Fibroblast of lung (primary cell): ENCODE measurements around the gene GPR132. TPM values are rescaled to one million over a fixed set of nuclear protein-coding genes. Genes with fewer than 3 reads are reported as not detected.

ENCODE experiments used
- DNase-seq, 2 donors: peaks; one replicate each; pipeline versions ENCODE4 v3.0.0 to v3.0.0-alpha.2; 2010; ENCODE audit warnings: low read depth in 2 of 2
- H2AFZ ChIP-seq: 2 replicates; pipeline ENCODE4 v1.5.1; 2012; ENCODE audit warnings: low read length, control low read depth, inconsistent platforms
- H3K27ac ChIP-seq: 2 replicates; pipeline ENCODE4 v1.5.1; 2011; ENCODE audit warnings: low read length, control low read depth; ENCODE audit not compliant: insufficient read depth
- H3K27me3 ChIP-seq: 2 replicates; pipeline ENCODE4 v1.5.1; 2011; ENCODE audit warnings: mild to moderate bottlenecking, low read length; ENCODE audit not compliant: control insufficient read depth, insufficient read depth
- H3K36me3 ChIP-seq: 2 replicates; pipeline ENCODE4 v1.5.1; 2011; ENCODE audit warnings: low read length; ENCODE audit not compliant: control insufficient read depth, insufficient read depth
- H3K4me1 ChIP-seq: 2 replicates; pipeline ENCODE4 v1.5.1; 2011; ENCODE audit warnings: low read length; ENCODE audit not compliant: control insufficient read depth, insufficient read depth; ENCODE audit errors: extremely low read depth
- H3K4me2 ChIP-seq: 2 replicates; pipeline ENCODE4 v1.5.1; 2011; ENCODE audit warnings: low read length, control low read depth; ENCODE audit not compliant: insufficient read depth; ENCODE audit errors: extremely low read depth
- H3K4me3 ChIP-seq, 4 experiments: fragments of 200-600 bp in 1 of 4; sonication (generic) in 1 of 4; replicated peaks in 1 of 4; 2 replicates each; pipeline ENCODE4 v1.5.1; 2011 to 2016; ENCODE audit warnings: low read length in 4 of 4, low read depth in 3 of 4, mild to moderate bottlenecking in 3 of 4, control low read depth in 2 of 4, inconsistent platforms in 1 of 4, mixed read lengths in 1 of 4; ENCODE audit not compliant: insufficient read depth in 1 of 4; ENCODE audit errors: control extremely low read depth in 1 of 4
- H3K79me2 ChIP-seq: 2 replicates; pipeline ENCODE4 v1.5.1; 2012; ENCODE audit warnings: mild to moderate bottlenecking, low read length, inconsistent platforms; ENCODE audit not compliant: control insufficient read depth, insufficient read depth
- H3K9ac ChIP-seq: 2 replicates; pipeline ENCODE4 v1.5.1; 2011; ENCODE audit warnings: mild to moderate bottlenecking, low read length, control low read depth; ENCODE audit not compliant: insufficient read depth
- H3K9me3 ChIP-seq: 2 replicates; pipeline ENCODE4 v1.5.1; 2012; ENCODE audit warnings: low read depth, low read length; ENCODE audit not compliant: control insufficient read depth, insufficient read depth
- H4K20me1 ChIP-seq: 2 replicates; pipeline ENCODE4 v1.5.1; 2011; ENCODE audit warnings: low read length; ENCODE audit not compliant: control insufficient read depth, insufficient read depth; ENCODE audit errors: extremely low read depth
- EZH2 ChIP-seq: IDR thresholded peaks from 2 replicates; pipeline ENCODE4 v1.5.1; 2012; ENCODE audit warnings: low read length, control low read depth, mild to moderate bottlenecking; ENCODE audit errors: missing control alignments
- polyA plus RNA-seq, 2 donors: library from polyadenylated mRNA; depleted of rRNA in 1 of 2; stranded (reverse) in 1 of 2; unstranded in 1 of 2; fragments of >200 nt; gene quantifications; 2 replicates each; pipeline ENCODE4 v1.2.1, GENCODE V29; 2011 to 2012; ENCODE audit warnings: missing spikeins in 1 of 2
- total RNA-seq: library from RNA; depleted of rRNA; stranded (reverse); fragments of >200 nt; gene quantifications from 2 replicates; pipeline ENCODE4 v1.2.1, GENCODE V29; 2014
- TF ChIP-seq, protein P1 (sequence below), 2 donors: IDR thresholded peaks in 1 of 2; conservative IDR thresholded peaks in 1 of 2; 1 replicate in 1 of 2; 2 replicates in 1 of 2; pipeline ENCODE4 v1.5.1; 2011 to 2012; ENCODE audit warnings: low read length in 2 of 2, control low read depth in 1 of 2, inconsistent platforms in 1 of 2, low read depth in 1 of 2, mild to moderate bottlenecking in 1 of 2

The GPR132 gene
- total and polyA plus RNA-seq, 2 donors (not counting 1 experiment from before 2014, with no cell fraction given), result 0.17 TPM; not detected in 1

DNA sequence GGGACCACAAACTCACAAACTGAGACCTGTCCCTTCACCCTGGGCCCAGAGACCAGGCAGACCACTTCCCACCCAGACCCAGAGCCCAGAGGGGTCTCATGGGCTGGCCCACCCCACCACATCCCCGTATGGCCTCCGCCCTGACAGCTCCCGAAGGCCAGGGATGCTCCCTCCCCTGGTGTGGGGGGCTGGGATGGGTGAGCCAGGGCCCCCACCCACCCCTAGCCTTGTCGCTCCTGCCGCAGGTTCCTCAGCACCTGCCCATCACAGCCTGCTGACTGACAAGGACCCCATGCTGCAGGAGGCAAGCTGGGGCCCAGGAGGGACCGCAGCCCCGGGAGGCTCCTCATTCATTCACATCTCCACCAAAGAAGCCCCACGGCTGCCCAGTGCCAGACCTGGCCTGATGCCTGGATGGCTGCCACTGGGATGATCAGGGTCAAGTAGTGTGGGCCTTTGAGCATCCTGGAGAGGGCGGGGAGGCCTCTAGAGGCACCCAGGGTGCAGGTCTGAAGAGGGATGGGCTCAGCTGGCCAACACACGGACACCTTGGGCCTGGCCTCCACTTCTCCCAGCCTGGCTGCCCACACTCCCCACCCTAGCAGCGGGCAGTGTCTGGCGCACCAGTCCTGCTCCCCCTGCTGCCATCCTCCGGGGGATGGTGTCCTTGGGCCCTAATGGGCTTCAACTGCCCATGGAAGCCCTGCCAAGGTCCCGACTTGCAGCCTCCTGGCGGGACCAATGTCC lies 24.7 kb upstream of the GPR132 start:
- no peaks in the 10 kb centered on the region for H3K9me3 ChIP-seq
- no peak overlapping the region for H2AFZ ChIP-seq
- no peak for DNase-seq
- no peaks in the 10 kb centered on the region for H3K79me2 ChIP-seq
- H3K4me1 ChIP-seq, result peaks cover 32% of the 10 kb centered on the region
- H3K4me3 ChIP-seq, result no peak overlapping the region
- H3K9ac ChIP-seq, result no peak overlapping the region
- TF ChIP-seq, protein P1, sequence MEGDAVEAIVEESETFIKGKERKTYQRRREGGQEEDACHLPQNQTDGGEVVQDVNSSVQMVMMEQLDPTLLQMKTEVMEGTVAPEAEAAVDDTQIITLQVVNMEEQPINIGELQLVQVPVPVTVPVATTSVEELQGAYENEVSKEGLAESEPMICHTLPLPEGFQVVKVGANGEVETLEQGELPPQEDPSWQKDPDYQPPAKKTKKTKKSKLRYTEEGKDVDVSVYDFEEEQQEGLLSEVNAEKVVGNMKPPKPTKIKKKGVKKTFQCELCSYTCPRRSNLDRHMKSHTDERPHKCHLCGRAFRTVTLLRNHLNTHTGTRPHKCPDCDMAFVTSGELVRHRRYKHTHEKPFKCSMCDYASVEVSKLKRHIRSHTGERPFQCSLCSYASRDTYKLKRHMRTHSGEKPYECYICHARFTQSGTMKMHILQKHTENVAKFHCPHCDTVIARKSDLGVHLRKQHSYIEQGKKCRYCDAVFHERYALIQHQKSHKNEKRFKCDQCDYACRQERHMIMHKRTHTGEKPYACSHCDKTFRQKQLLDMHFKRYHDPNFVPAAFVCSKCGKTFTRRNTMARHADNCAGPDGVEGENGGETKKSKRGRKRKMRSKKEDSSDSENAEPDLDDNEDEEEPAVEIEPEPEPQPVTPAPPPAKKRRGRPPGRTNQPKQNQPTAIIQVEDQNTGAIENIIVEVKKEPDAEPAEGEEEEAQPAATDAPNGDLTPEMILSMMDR (conservative IDR thresholded peaks at IDR 0.05 in 1 of 2, IDR thresholded peaks at IDR 0.05 in 1 of 2; ENCODE audit: low read depth in 1 of 2, low read length in 2 of 2), result no peak
- no peak for TF ChIP-seq EZH2
- no peak overlapping the region for H3K4me2 ChIP-seq
- H3K36me3 ChIP-seq, result no peaks in the 10 kb centered on the region
- no peaks in the 10 kb centered on the region for H3K27me3 ChIP-seq
- no peaks in the 10 kb centered on the region for H4K20me1 ChIP-seq
- H3K27ac ChIP-seq, result no peak overlapping the region

- H3K4me2 ChIP-seq, result peak overlapping the region; percentile 48
- H3K27me3 ChIP-seq, result no peaks in the 10 kb centered on the region
- H2AFZ ChIP-seq, result no peak overlapping the region
- no peaks in the 10 kb centered on the region for H4K20me1 ChIP-seq
- DNase-seq, result peak; percentile 35 to 38
- H3K36me3 ChIP-seq, result no peaks in the 10 kb centered on the region
- H3K79me2 ChIP-seq, result no peaks in the 10 kb centered on the region
- no peak overlapping the region for H3K4me3 ChIP-seq
- no peak for TF ChIP-seq EZH2
- TF ChIP-seq, protein P1 (conservative IDR thresholded peaks at IDR 0.05 in 1 of 2, IDR thresholded peaks at IDR 0.05 in 1 of 2; ENCODE audit: low read depth in 1 of 2, low read length in 2 of 2), result no peak
- no peak overlapping the region for H3K9ac ChIP-seq
- peak overlapping the region; percentile 73 for H3K27ac ChIP-seq
- H3K4me1 ChIP-seq, result peaks cover 32% of the 10 kb centered on the region
- H3K9me3 ChIP-seq, result no peaks in the 10 kb centered on the region
Measured at GRCh38 chr14:105088812-105089745, 23.8 kb upstream of the GPR132 start.
